ENCODE measurements around the gene ZNF592.

The ZNF592 gene

GRCh38 chr15:84852212-84852611 lies 103.8 kb downstream of the ZNF592 start:
- DNase-seq (ENCODE audit: low spot score) (no peak), FAIRE-seq (no peak)

- FAIRE-seq (no peak), DNase-seq (ENCODE audit: low spot score) (no peak)
Observed at GRCh38 chr15:84855136-84855535, 106.7 kb downstream of the ZNF592 start.

GRCh38 chr15:84855765-84856164 lies 107.4 kb downstream of the ZNF592 start:
- FAIRE-seq, result no peak

More at GRCh38 chr15:84855765-84856164, 107.4 kb downstream of the ZNF592 start:
- no peak for DNase-seq (ENCODE audit: low spot score)
